ENCODE measurements around the gene STAT4.

STAT4 gene

DNA sequence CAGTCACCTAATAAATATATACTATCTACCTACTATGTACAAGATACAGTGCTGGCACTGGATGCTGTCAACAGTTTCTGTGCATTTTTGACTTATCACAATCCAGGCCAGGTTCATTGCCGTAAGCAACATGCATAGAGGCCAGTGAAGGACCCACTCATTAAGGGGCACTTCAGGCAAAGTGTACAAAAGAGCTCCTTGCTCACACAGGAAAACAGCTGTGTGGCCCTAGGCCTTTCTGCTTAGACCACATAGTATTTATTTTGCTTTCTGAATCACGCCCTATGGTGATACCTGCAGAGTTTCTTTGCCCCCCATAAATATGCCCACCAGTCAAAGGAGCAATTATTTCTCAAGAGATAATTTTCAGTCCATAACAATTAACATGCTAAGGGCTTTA lies 39.6 kb upstream of the STAT4 start:
- no peak for DNase-seq (ENCODE audit: extremely low read depth, low read depth)

DNA sequence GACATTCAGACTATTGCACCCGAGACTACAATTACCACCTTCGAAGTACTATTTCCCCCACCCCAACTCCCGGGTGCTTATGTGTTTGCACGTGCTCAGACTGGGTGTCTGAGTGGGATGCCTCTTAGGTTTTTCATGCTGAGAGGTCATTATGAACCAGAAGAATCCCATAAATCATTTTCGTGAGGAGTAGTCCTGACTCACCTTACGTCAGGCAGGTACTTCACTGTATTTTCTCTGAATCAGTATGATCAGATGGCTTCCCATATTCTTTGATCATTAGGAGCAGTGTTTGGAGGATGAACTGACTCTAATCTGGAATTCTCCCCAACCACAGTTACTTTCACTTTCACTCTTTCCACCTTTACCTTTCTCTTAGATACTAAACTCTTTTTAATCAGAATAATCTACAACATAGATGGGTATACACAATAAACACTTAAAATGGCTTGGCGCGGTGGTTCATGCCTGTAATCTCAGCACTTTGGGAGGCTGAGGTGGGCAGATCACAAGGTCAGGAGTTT lies 38.4 kb upstream of the STAT4 start:
- TF ChIP-seq, protein P1, sequence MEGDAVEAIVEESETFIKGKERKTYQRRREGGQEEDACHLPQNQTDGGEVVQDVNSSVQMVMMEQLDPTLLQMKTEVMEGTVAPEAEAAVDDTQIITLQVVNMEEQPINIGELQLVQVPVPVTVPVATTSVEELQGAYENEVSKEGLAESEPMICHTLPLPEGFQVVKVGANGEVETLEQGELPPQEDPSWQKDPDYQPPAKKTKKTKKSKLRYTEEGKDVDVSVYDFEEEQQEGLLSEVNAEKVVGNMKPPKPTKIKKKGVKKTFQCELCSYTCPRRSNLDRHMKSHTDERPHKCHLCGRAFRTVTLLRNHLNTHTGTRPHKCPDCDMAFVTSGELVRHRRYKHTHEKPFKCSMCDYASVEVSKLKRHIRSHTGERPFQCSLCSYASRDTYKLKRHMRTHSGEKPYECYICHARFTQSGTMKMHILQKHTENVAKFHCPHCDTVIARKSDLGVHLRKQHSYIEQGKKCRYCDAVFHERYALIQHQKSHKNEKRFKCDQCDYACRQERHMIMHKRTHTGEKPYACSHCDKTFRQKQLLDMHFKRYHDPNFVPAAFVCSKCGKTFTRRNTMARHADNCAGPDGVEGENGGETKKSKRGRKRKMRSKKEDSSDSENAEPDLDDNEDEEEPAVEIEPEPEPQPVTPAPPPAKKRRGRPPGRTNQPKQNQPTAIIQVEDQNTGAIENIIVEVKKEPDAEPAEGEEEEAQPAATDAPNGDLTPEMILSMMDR (IDR thresholded peaks at IDR 0.05; ENCODE audit: low read depth, low read length, missing control alignments), result no peak
- H3K4me3 ChIP-seq (replicated peaks; ENCODE audit: low read depth, low read length), result no peak overlapping the region
- DNase-seq (ENCODE audit: extremely low read depth, low read depth), result no peak

More for the DNA sequence above, 39.6 kb upstream of the STAT4 start:
- H3K4me3 ChIP-seq (replicated peaks; ENCODE audit: low read depth, low read length), result no peak overlapping the region
- TF ChIP-seq, protein P1 (IDR thresholded peaks at IDR 0.05; ENCODE audit: low read depth, low read length, missing control alignments), result no peak

DNA sequence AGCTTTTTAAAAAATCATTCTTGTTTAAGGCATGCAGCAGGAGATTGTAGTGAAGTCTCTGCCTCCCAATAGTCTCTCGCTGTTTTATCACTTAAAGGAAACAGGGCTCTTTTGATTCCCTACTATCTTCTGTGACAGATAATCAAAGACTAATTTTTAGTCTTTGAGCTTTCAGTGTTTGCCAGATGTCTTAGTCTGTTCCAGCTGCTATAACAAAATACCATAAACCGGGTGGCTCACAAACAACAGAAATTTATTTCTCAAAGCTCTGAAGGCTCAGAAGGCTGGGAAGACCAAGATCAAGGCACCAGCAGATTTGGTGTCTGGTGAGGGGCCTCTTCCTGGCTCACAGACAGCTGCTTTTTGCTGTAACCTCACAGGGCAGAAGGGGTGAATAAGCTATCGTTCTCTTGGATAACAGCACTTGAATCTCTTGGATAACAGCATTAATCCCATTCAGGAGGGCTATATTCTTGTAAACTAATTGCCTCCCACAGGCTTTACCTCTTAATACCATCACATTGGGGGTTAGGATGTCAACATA lies 37.8 kb upstream of the STAT4 start:
- DNase-seq (ENCODE audit: extremely low read depth, low read depth), result no peak
- no peak overlapping the region for H3K4me3 ChIP-seq (replicated peaks; ENCODE audit: low read depth, low read length)
- TF ChIP-seq, protein P1 (IDR thresholded peaks at IDR 0.05; ENCODE audit: low read depth, low read length, missing control alignments), result no peak

DNA sequence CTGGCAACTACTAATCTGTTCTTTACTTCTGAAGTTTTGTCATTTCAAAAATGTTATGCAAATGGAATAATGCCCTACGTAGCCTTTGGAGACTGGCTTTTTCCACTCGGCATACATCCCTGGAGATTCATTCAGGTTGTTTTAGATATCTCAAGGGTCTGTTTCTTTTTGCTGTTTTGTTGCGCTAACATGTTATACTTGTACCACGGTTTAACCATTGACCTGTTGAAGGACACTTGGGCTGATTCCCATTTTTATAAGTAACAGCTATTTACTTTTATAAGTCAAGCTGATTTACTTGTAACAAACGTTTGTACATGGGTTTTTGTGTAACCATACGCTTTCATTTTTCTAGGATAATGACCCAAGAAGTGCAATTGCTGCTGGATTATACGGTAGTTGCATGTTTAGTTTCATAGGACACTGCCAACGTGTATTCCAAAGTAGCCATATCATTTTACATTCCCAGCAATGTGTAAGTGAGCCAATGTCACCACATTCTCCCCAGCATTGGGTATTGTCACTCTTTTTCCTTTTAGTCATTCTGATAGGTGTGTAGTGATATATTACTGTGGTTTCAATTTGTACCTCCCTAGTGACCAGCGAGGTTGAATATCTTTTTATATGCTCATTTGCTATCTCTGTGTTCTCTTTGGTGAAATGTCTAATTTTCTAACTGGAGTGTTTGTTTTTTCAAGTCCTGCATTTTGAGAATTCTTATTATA lies 36.5 kb upstream of the STAT4 start:
- DNase-seq (ENCODE audit: extremely low read depth, low read depth), result no peak
- TF ChIP-seq, protein P1 (IDR thresholded peaks at IDR 0.05; ENCODE audit: low read depth, low read length, missing control alignments), result no peak
- H3K4me3 ChIP-seq (replicated peaks; ENCODE audit: low read depth, low read length), result no peak overlapping the region

DNA sequence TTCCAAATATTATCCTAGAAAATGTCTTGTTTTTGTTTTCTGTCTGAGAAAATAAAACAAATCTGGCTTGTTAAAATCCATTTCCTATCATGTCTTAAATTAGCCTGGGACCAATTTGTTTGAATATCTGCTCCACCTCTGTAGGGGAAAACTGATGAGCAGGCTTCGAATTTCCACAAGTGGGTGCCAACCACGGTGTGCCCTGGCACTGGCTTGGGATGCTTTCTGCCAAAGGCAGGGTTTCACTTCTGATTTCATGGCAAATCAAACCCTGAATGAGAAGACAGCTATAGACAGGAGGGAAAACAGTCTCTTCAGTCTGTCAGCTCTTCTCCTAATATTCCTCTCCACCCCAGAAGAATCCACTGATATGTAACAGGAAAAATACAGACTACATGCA lies 33.7 kb upstream of the STAT4 start:
- TF ChIP-seq, protein P1 (IDR thresholded peaks at IDR 0.05; ENCODE audit: low read depth, low read length, missing control alignments), result no peak
- H3K4me3 ChIP-seq (replicated peaks; ENCODE audit: low read depth, low read length), result no peak overlapping the region
- no peak for DNase-seq (ENCODE audit: extremely low read depth, low read depth)

DNA sequence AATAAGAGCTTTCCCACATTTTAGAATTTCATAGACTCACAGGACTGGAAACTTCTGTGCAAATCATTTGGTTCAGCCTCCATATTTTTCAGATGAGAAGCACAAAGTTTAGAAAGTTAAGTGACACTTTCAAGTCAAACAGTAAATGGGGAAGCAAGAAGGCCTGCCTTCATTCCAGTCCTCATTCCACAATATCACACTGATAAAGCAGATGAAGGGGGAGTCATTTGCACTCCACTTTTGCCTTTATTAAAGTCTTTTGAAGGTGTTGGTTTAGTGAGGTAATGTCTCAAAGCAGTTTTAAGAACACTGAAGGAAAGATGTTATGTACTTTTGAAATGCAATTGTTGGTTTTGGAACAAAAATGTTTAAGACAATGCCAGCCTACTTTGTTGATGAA lies 32.7 kb upstream of the STAT4 start:
- DNase-seq (ENCODE audit: extremely low read depth, low read depth), result no peak
- TF ChIP-seq, protein P1 (IDR thresholded peaks at IDR 0.05; ENCODE audit: low read depth, low read length, missing control alignments), result no peak
- H3K4me3 ChIP-seq (replicated peaks; ENCODE audit: low read depth, low read length), result no peak overlapping the region

All from HFF-Myc (cell line).